NCI-H524 treated with DMSO at 0.1 percent for 48 hours (cell line): ENCODE data around the gene HNRNPU.

Source experiments
- DNase-seq: peaks from one replicate; lab custom pipeline; 2025; lab: John Stamatoyannopoulos, UW

Gene HNRNPU

GRCh38 chr1:244862699-244863490 is 1.4 kb downstream of the HNRNPU start:
- peak; percentile 23 for DNase-seq

GRCh38 chr1:244862354-244862698 is 2.0 kb downstream of the HNRNPU start:
- no peak for DNase-seq

GRCh38 chr1:244861683-244862082 is 2.7 kb downstream of the HNRNPU start:
- DNase-seq: no peak

GRCh38 chr1:244860914-244861610 is 3.3 kb downstream of the HNRNPU start:
- no peak for DNase-seq

- DNase-seq: no peak
Observed at GRCh38 chr1:244860078-244860477, 4.3 kb downstream of the HNRNPU start.

GRCh38 chr1:244858357-244858756 is 6.0 kb downstream of the HNRNPU start:
- no peak for DNase-seq

- DNase-seq: no peak
Observed at GRCh38 chr1:244857761-244858160, 6.6 kb downstream of the HNRNPU start.

- no peak for DNase-seq
Observed at GRCh38 chr1:244854865-244855578, 9.3 kb downstream of the HNRNPU start.

- DNase-seq: no peak
Observed at GRCh38 chr1:244854166-244854565, 10.2 kb downstream of the HNRNPU start.

GRCh38 chr1:244852694-244853093 is 11.6 kb downstream of the HNRNPU start:
- DNase-seq: no peak

GRCh38 chr1:244851546-244852231 is 12.7 kb downstream of the HNRNPU start:
- DNase-seq: no peak

GRCh38 chr1:244850896-244851295 is 13.4 kb downstream of the HNRNPU start:
- no peak for DNase-seq

GRCh38 chr1:244850099-244850852 is 14.1 kb downstream of the HNRNPU start:
- no peak for DNase-seq

- no peak for DNase-seq
Observed at GRCh38 chr1:244849189-244849866, 15.0 kb downstream of the HNRNPU start.

- no peak for DNase-seq
Observed at GRCh38 chr1:244846653-244847052, 17.7 kb downstream of the HNRNPU start.

- DNase-seq: no peak
Observed at GRCh38 chr1:244844155-244845121, 19.9 kb downstream of the HNRNPU start.

- no peak for DNase-seq
Observed at GRCh38 chr1:244843148-244843978, 21.0 kb downstream of the HNRNPU start.

- no peak for DNase-seq
Observed at GRCh38 chr1:244841273-244841927, 22.9 kb downstream of the HNRNPU start.
